Activated T-cell treated with anti-CD3 and anti-CD28 coated beads for 48 hours (primary cell): ENCODE measurements around the gene CCNA2.
A peak's percentile ranks its signal among the peaks of the same experiment; 100 is the strongest.

Experiments
- DNase-seq: peaks from one replicate; pipeline ENCODE4 v3.0.0-alpha.2; 2020; ENCODE audit warnings: low read depth

Gene CCNA2

DNA sequence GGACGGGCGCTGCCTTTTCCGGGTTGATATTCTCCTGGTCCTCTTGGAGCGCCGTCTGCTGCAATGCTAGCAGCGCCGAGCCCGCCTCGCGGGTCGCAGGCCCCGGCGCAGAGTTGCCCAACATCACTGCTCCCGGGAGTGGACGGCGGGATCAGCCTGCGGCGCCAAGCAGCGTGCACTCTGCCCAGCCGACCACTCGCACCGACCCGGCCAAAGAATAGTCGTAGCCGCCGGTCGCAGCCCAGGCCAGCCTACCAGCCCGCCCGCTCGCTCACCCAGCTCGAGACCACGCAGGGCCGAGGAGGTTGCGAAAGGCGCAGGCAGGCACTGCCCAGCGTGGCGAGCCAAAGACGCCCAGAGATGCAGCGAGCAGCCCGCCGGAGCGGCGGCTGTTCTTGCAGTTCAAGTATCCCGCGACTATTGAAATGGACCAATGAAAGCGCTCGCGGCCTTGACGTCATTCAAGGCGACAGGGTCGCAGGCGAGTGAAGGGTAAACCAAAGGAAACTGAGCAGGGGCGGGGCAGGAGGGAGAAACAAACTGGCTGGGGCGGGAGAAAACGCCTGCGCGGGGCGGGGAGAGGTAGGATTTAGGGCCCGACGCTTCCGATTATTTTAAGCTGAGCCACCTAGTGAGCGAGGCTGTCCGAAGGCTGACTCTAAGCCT lies at the start of gene CCNA2:
Gene CCNA2, minus strand, starts transcription at position 379 of the 666 bp plus-strand sequence. Its CDS starts 255 bp downstream, at position 124.
- DNase-seq = peak; percentile 94

GRCh38 chr4:121869841-121870822 lies 46.4 kb upstream of the CCNA2 start, which contains the start of gene BBS7:
TSS of gene BBS7 (minus strand) at chr4:121870474. CDS start at chr4:121870313, 161 bp downstream.
- DNase-seq = peak; percentile 95

DNA sequence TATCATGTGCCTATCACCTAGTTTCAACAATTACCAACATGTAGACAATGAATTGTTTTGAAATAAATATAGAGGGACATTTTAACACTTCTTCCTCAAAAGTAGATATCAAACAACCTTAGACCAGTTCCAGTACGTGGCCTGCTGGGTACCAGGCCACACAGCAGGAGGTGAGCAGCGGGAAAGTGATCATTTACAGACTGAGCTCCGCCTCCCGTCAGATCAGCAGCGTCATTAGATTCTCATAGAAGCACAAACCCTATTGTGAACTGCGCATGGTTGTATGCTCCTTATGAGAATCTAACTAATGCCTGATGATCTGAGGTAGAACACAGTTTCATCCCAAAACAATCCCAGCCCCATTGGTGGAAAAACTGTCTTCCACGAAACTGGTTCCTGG lies 40.1 kb upstream of the CCNA2 start:
- no peak for DNase-seq

DNA sequence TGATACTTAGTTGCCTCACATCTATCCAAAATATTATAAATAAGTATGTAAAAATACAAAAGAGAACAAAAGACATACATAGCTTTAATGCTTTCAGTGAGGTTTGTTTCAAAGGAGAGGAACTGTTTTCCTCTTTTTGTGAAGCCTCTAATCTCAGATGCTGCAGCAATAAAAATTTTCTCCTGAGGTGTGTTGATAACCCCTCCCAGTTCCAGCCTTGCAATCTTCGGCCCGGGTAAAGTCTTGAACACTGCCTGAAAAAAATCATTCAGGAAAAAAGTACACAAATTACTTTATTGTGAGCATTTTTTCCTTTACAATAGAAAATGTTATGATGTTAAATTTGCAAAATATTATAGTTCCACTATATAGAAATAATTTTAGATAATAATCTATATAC lies 37.7 kb upstream of the CCNA2 start:
- DNase-seq = no peak

DNA sequence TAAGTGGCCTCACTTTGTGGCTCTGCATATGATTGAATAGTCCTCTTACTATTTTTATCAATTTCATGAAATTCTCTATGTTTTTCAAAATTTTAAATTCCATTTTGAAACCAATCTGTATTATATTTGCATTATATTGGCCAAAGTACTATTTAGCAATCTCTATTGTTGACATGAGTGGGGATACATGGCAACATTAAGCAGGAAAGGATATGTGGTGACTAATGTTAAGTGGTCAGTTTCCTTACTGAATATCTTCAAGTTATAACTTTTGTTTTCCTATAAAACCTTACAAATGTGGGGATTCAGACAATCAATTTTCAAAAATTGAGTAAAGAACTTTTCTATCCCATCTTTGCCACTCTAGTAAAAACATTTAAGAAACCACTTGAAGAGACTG lies 36.4 kb upstream of the CCNA2 start:
- DNase-seq = no peak

DNA sequence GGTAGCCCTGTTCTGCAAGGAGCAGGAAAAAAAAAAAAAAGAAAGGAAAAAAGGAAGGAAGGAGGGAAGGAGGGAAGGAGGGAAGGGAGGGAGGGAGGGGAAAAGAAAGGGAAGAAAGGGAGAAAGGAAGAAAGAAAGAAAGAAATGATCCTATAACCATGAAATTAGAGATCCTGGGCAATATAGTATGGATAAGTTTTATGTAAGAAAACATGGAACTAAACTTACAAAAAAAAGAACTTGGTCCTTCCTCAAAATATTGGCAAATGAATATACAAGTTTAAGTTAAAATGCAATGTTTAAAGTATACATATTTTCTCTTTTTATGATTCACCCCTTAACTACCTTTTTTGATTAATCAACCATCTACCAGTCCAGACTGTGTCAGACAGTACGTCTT lies 27.7 kb upstream of the CCNA2 start:
- DNase-seq = no peak

GRCh38 chr4:121846662-121847061 lies 23.0 kb upstream of the CCNA2 start:
- DNase-seq = no peak

DNA sequence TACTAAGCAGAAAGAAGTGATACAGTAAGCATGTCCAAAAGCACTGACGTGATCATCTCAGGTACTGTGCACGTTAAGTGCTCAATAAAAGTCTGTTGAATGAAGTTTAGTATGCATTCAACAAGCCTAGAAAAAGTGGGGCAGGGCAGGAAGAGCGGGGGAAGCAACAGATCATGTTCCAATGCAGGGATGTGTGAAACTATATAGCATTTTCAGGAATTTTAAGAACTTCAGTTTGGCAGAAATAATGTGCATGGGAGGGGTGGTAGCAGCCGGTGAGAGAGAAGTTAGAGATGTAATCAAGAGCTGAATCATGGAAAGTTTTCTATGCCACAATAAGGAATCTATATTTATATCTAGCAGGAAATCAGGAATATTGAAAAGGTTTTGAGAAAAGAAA lies 19.2 kb upstream of the CCNA2 start:
- no peak for DNase-seq

DNA sequence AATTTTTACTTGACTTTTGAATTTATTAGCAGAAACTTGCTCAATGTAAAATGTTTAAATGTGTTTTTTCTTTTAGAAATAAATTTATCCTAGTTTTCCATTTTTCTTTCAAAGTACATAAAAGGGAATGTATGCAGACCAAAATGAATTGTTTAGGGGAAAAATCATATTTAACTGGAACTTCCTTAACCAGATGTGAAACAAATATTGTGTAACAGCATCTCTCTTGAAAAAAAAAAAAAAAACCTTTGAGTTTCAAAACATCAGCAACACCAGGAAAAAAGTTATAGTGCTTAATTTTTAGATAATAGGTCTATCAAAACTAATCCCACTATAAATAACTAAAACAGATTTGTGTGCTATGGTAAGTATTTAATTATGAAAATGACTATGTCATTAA lies 14.5 kb upstream of the CCNA2 start:
- DNase-seq = no peak

DNA sequence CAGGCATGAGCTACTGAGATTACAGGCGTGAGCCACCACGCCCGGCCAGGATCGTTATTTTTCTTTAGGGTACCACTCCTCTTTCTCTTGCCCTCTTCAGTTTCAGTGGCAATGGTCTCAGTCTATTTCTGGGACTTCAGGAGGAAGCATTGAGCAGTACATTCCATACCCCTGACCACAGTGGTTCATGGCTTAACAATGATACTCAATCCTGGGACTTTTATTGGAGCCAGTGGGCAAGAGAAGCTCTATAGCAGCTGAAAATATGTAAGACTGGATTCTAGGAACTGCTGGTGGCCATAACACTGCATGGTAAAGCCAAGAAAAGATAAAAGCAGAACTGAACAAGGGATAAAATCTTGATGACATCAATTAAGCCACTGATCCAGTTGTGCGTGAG lies 5.8 kb upstream of the CCNA2 start:
- no peak for DNase-seq

GRCh38 chr4:121827853-121828252 lies 4.2 kb upstream of the CCNA2 start:
- DNase-seq = no peak

GRCh38 chr4:121824950-121825349 lies 1.3 kb upstream of the CCNA2 start:
- DNase-seq = no peak

GRCh38 chr4:121824171-121824527 lies 466 bp upstream of the CCNA2 start:
- no peak for DNase-seq

- DNase-seq = peak; percentile 30
Measured at GRCh38 chr4:121822796-121823504, 733 bp downstream of the CCNA2 start.

DNA sequence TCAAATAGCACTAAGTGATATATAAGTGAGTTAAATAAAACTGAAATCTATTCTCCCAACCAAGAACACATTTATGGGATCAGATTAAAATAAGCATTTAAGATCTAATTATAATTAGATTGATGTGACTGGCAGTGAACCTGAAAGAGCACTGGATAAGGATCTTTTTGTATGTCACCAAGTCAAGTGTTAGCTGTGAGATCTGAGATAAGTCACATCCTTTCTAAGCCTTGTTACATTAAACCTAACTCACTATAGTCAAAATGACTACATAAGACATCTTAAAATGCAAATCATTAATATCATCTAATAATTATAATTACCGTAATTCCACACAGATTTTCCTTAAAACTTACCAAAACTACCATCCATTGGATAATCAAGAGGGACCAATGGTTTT lies 1.6 kb downstream of the CCNA2 start:
- DNase-seq = no peak

DNA sequence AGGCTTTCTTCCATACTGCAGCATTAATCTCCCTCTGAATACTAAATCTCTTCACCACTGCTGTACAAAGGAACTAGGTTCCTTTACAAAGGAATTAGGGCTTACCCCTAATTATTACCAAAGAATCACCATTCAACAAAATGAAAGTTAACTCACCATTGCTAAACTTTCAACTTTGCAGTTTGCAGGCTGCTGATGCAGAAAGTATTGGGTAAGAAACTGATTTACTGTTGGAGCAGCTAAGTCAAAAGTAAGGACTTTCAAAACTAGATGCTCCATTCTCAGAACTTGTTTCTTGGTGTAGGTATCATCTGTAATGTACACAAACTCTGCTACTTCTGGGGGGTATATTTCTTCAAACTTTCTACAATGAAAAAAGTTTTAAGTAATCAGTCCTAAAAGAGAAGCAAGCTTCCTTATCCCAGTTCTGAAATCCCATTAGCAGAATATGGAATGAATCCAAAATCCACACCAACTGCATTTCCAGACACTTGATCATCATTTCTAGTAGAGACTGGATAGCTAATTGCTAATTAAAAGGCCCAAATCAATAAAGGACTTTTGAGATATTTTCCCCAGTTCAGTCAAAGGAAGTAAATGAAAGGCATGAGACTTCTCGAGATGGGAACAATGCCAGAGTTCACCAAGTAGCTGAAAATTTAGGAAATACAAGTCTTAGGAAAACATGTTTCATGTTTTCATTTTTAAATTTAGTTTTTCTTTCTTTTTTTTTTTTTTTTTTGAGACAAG lies 4.3 kb downstream of the CCNA2 start:
- DNase-seq = no peak

DNA sequence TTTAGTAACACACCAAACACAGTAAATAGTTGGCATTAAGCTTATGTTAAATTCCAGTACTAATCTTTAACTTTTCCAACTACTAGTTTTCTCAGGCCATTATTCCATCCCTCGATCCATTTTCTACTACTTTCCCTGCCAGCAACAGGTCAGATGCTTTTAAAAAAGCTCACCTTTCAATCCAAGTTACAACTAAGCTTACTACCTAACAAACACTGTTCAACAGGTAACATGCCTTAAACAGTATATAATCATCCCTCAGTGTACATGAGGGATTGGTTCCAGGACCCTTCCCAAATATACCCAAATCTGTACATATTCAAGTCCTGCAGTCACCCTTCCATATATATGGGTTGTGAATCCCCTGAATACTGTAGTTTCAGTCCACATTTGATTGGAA lies 5.5 kb downstream of the CCNA2 start:
- DNase-seq = no peak

DNA sequence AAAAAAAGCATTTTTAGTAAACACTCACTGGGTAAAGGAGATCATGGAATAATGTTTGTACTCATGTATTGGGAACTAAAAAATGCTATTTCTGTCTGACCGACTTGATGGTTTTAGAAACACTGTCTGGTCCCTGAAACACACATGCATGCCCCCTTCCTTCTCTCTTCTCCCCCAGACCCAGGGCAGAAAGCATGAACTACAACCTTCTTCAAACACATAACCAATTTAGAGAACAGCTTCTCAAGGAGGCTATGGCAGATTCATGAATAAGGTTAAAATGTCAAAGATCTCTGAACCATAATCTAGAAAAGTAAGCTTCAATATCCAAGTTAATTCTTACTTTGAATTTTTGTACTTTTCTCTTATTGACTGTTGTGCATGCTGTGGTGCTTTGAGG lies 6.0 kb downstream of the CCNA2 start:
- DNase-seq = no peak

DNA sequence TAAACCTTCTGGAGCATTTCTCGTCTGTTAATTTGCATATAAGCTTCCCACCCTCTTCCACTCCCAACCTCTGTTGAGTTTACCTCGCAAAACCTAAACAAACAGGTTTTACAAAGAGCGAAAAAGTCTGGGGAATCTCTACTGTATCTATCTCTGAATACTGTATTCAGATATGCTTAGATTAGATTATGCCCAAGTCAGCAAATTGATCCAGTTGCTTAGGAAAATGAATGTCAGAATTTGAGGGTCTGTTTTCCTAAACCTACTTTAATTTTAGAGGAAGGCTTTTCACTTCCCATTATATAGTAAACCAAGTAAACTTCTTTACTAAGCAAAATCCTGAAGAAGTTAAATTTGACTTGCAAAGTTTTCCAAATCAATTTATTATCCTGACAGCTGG lies 6.7 kb downstream of the CCNA2 start:
- no peak for DNase-seq

DNA sequence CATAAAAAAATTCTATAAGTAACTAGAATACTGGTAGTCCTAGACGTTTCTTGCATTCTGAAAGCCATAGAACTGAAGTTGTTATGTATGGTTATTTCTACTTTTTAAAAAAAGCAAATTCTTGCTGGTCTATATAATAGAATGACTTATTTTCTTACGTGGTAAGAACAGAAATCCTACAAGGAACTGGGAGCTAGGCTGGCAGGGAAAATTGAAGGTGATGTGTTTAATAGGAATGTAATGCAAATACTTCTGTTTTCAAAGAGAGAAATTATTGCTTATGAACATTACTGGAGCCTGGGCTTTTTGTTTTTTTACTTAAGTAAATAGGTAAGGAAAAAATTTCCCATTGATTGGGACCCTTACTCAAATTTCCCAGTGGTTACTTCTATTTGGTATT lies 8.9 kb downstream of the CCNA2 start:
- no peak for DNase-seq

DNA sequence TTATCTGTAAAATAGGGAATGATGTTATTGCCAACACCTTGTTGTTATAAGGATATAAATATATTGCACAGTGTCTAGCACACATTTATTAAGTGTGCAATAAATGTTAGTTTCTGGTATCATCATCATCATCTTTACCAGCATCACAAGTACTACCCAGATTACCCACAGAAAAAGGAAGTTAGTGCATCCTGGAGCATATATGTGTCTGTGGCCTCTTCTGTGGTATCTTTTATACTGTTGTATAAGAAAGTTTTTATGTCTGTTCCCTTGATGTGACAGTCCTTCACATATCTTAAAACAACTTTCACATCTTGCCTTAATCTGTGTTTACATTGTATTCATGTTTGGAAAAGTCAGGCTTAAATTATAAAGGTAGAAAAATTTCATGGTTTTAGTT lies 12.6 kb downstream of the CCNA2 start:
- DNase-seq = no peak

GRCh38 chr4:121806411-121806810 lies 17.3 kb downstream of the CCNA2 start:
- no peak for DNase-seq
